ENCODE data around the gene CASP3.

The CASP3 gene

DNA sequence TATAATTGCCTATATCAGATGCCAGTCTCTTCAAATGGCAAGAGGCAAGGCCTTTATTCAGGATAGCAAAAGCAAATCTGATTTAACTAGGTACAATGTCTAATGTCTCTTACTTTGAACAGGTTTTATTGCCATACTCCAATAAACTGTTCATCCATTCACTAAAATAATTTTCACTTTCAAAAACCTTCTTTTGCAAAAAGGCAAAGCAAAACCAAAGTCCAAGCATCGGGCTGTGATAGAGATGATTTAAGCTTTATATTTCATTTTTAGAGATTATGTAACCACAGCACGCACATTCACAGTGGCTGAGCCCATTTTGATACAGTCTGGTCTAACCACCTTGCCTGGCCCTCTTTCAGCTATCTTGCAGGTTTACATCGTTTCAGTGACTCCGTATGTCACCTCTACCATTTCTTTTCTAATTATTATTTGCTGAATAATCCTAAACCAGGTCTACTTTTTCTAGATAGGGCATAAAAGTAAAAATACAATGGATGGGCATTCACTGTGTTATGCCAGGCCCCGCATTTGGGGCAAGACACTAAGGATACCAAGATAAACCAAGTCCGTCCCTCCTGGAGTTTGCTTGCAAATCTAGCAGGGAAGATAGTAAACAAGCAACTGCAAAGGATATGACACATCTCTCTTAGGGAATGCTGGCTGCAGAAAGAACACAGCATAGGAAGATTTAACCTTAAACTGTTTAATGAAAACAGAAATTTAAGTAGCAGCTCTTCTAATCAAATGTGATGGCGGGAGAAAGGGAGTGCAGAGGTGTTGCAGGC lies 1.8 kb downstream of the CASP3 start:
- no peak for DNase-seq (ENCODE audit: low spot score)
- in situ Hi-C loops (cut with MboI; ENCODE audit: low pct_unique_long_range_greater_than_20kb, low sequenced_read_pairs, unreplicated experiment): no loop called here
- TF ChIP-seq, protein P1, sequence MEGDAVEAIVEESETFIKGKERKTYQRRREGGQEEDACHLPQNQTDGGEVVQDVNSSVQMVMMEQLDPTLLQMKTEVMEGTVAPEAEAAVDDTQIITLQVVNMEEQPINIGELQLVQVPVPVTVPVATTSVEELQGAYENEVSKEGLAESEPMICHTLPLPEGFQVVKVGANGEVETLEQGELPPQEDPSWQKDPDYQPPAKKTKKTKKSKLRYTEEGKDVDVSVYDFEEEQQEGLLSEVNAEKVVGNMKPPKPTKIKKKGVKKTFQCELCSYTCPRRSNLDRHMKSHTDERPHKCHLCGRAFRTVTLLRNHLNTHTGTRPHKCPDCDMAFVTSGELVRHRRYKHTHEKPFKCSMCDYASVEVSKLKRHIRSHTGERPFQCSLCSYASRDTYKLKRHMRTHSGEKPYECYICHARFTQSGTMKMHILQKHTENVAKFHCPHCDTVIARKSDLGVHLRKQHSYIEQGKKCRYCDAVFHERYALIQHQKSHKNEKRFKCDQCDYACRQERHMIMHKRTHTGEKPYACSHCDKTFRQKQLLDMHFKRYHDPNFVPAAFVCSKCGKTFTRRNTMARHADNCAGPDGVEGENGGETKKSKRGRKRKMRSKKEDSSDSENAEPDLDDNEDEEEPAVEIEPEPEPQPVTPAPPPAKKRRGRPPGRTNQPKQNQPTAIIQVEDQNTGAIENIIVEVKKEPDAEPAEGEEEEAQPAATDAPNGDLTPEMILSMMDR (IDR thresholded peaks at IDR 0.05; ENCODE audit: extremely low read depth, insufficient read depth, missing control alignments): no peak

DNA sequence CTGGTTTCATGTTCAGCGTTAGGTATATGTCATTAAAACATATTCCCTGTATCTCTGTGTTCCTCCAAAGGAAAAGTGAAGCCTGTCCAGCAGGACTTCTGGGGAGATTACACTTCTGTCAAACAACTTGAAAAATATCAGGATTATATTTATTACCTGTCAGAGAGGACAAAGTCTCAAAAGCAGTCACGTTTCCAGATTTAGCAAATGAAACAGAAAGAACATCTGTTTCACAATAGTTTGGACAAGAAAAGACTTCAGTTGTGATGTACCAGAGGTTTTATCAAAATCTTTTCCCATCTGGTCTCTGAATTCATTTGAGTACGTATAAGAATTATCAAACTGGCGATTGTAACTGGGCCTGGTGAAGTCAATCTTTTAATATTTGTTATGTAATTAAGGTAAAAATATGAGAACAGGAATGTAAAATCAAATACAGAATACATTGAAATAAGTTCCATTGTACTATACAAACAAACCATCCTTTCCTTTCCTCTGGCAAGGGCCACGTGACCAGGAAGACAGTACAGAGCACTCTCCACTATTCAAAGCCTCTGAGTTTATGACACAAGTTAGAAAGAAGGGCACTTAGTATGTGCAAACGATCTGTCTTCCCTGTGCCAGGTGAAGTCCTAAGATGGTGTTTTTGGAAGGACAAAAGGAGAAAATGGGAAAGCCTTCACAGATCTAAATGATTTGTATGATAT lies 3.2 kb downstream of the CASP3 start:
- TF ChIP-seq, protein P1 (IDR thresholded peaks at IDR 0.05; ENCODE audit: extremely low read depth, insufficient read depth, missing control alignments): no peak
- in situ Hi-C loops (cut with MboI; ENCODE audit: low pct_unique_long_range_greater_than_20kb, low sequenced_read_pairs, unreplicated experiment): no loop called here
- no peak for DNase-seq (ENCODE audit: low spot score)

DNA sequence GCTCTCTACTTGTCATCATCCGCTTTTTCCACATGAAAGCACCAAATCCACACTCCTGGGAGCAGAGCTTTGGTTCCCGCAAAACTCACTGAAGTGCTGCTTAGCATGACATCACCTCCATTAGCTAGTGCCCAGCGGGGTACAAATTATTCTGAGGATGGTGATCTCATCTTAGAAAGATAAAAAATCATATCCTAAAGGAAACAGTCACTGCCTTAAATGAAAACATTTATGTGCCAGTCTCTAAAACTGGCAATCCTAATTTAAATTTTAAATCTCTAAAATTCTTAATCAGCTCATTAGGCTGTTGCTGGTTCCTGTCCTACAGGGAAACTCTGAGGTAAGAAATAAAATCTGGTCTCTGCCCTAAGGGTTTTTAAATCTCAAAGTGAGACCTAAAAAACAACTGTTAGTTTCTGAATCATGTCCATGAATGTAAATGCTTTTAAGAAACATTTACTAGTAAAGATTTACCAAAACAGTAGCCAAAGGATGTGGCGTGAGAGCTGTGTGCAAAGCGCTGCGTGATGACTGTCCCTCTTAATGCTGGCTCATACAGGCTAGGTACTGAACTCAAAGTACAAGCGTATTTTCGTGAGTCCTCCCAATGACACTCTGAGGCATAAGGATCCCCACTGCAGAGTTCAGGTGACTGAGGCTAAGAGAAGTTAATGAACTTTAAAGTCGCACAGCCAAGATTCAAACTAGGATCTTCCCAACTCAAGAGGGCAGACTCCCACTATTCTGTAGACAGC lies 4.5 kb downstream of the CASP3 start:
- in situ Hi-C loops (cut with MboI; ENCODE audit: low pct_unique_long_range_greater_than_20kb, low sequenced_read_pairs, unreplicated experiment): no loop called here
- TF ChIP-seq, protein P1 (IDR thresholded peaks at IDR 0.05; ENCODE audit: extremely low read depth, insufficient read depth, missing control alignments): no peak
- DNase-seq (ENCODE audit: low spot score): no peak

DNA sequence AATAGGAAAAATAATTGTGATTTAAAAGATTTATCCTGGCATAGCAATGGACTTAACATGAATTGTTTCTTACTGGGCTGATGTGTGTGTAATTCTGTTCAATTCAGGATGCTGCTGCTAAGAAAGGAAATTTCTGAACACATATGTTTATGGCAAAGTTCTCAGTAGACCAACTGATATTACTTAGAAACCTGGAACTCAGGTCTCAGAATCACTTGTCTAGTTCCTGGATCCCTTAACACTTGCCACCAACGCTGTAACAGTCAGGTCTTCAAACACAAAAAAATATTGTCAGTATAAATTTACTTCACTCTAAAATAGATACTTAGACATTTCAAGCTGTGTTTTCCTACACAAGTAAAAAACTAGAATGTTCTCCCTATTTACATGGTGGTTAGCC lies 5.5 kb downstream of the CASP3 start:
- TF ChIP-seq, protein P1 (IDR thresholded peaks at IDR 0.05; ENCODE audit: extremely low read depth, insufficient read depth, missing control alignments): no peak
- in situ Hi-C loops (cut with MboI; ENCODE audit: low pct_unique_long_range_greater_than_20kb, low sequenced_read_pairs, unreplicated experiment): no loop called here
- DNase-seq (ENCODE audit: low spot score): no peak

DNA sequence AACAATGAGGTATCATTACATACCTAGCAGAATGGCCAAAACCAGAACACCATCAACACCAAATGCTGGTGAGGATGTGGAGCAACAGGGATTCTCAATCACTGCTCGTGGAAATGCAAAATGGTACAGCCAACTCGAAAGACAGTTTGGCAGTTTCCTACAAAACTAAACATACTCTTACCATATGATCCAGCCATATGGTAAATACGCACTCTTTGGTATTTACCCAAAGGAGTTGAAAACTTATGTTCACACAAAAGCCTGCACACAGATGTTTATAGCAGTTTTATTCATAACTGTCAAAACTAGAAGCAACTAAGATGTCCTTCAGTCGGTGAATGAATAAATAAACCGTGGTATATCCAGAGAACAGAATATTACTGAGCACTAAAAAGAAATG lies 7.8 kb downstream of the CASP3 start:
- TF ChIP-seq, protein P1 (IDR thresholded peaks at IDR 0.05; ENCODE audit: extremely low read depth, insufficient read depth, missing control alignments): no peak
- DNase-seq (ENCODE audit: low spot score): no peak
- in situ Hi-C loops (cut with MboI; ENCODE audit: low pct_unique_long_range_greater_than_20kb, low sequenced_read_pairs, unreplicated experiment): no loop called here

DNA sequence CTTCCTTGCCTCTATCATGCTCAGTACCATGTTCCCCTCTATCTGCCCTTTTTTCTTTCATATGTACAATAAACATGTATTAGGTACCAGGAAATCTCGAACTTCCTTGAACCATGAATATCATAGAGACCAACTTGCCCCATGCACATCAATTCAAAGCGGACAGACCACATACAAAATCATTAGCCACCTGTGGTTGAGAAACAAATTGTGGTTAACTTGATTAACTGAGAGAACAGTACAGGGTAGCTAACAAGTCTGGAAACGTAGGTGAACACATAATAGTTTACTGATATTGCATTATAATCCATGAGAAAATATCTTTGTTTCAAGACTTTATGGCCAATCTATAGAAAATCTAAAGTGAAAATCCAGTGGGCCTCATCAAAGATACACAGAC lies 8.2 kb downstream of the CASP3 start:
- in situ Hi-C loops (cut with MboI; ENCODE audit: low pct_unique_long_range_greater_than_20kb, low sequenced_read_pairs, unreplicated experiment): no loop called here
- TF ChIP-seq, protein P1 (IDR thresholded peaks at IDR 0.05; ENCODE audit: extremely low read depth, insufficient read depth, missing control alignments): no peak
- peak; percentile 23 for DNase-seq (ENCODE audit: low spot score)

Data from GM13977 (cell line).